Activated CD4-positive, alpha-beta T cell treated with anti-CD3 and anti-CD28 coated beads for 1 hour (primary cell): ENCODE results near the gene PRKACB.
"Not testable (repeated sequence)": the region's sequence is repeated elsewhere in the genome, so short reads cannot be mapped to it uniquely, and the experiment has no call there.

Source experiments
- DNase-seq: peaks from one replicate; pipeline ENCODE4 v3.0.0-alpha.2; 2020

PRKACB gene

GRCh38 chr1:84224905-84225304 lies 80.8 kb downstream of the PRKACB start:
- no peak for DNase-seq

GRCh38 chr1:84225646-84226045 lies 81.6 kb downstream of the PRKACB start:
- DNase-seq = no peak

GRCh38 chr1:84232676-84233075 lies 88.6 kb downstream of the PRKACB start:
- not testable (repeated sequence) for DNase-seq

- no peak for DNase-seq
These were observed 92.2 kb downstream of the PRKACB start for GRCh38 chr1:84236256-84236655.

GRCh38 chr1:84242641-84243040 lies 98.6 kb downstream of the PRKACB start:
- no peak for DNase-seq

- no peak for DNase-seq
These were observed 101.5 kb downstream of the PRKACB start for GRCh38 chr1:84245563-84245962.

- DNase-seq = no peak
These were observed 102.1 kb downstream of the PRKACB start for GRCh38 chr1:84246213-84246612.

- no peak for DNase-seq
These were observed 103.6 kb downstream of the PRKACB start for GRCh38 chr1:84247425-84248220.

- DNase-seq = no peak
These were observed 106.6 kb downstream of the PRKACB start for GRCh38 chr1:84250668-84251067.

- DNase-seq = no peak
These were observed 109.0 kb downstream of the PRKACB start for GRCh38 chr1:84253036-84253435.

- no peak for DNase-seq
These were observed 109.8 kb downstream of the PRKACB start for GRCh38 chr1:84253891-84254290.

GRCh38 chr1:84254703-84255238 lies 110.7 kb downstream of the PRKACB start:
- DNase-seq = no peak

- no peak for DNase-seq
These were observed 111.5 kb downstream of the PRKACB start for GRCh38 chr1:84255582-84255981.

- DNase-seq = no peak
These were observed 113.5 kb downstream of the PRKACB start for GRCh38 chr1:84257617-84258016.

- DNase-seq = no peak
These were observed 115.3 kb downstream of the PRKACB start for GRCh38 chr1:84259376-84259775.

GRCh38 chr1:84259989-84260388 lies 115.9 kb downstream of the PRKACB start:
- DNase-seq = no peak

- no peak for DNase-seq
These were observed 116.9 kb downstream of the PRKACB start for GRCh38 chr1:84260852-84261518.

GRCh38 chr1:84264961-84265360 lies 120.9 kb downstream of the PRKACB start:
- DNase-seq = no peak

- DNase-seq = no peak
These were observed 121.8 kb downstream of the PRKACB start for GRCh38 chr1:84265867-84266266.

GRCh38 chr1:84266748-84267147 lies 122.7 kb downstream of the PRKACB start:
- no peak for DNase-seq

GRCh38 chr1:84267476-84267875 lies 123.4 kb downstream of the PRKACB start:
- DNase-seq = no peak

GRCh38 chr1:84268346-84268745 lies 124.3 kb downstream of the PRKACB start:
- no peak for DNase-seq

- no peak for DNase-seq
These were observed 125.2 kb downstream of the PRKACB start for GRCh38 chr1:84269306-84269705.

GRCh38 chr1:84271441-84272151 lies 127.5 kb downstream of the PRKACB start:
- no peak for DNase-seq
